GM19328 (cell line): Measurements from ENCODE around the gene CCDC154.
"Not testable (repeated sequence)": the region's sequence is repeated elsewhere in the genome, so short reads cannot be mapped to it uniquely, and the experiment has no call there.

ENCODE experiments used
- ATAC-seq: cut with Tn5 transposase; IDR thresholded peaks from one replicate; pipeline ENCODE4 v1.9.1; 2021; ENCODE audit warnings: mild to moderate bottlenecking, moderate library complexity; ENCODE audit not compliant: unreplicated experiment

CCDC154 gene

GRCh38 chr16:1443980-1444729 is at the start of gene CCDC154:
CCDC154 (minus strand) TSS chr16:1444556; CDS start chr16:1444322, 234 bp downstream.
- ATAC-seq, result no peak

GRCh38 chr16:1493746-1494094 is 49.4 kb upstream of the CCDC154 start:
- no peak for ATAC-seq

GRCh38 chr16:1492923-1493745 is 48.8 kb upstream of the CCDC154 start, which contains the start of gene TELO2:
TELO2 (plus strand) TSS chr16:1493360; CDS start chr16:1494282, 922 bp downstream.
- peak; percentile 59 for ATAC-seq

GRCh38 chr16:1492082-1492922 is 47.9 kb upstream of the CCDC154 start:
- no peak for ATAC-seq

GRCh38 chr16:1491327-1491726 is 47.0 kb upstream of the CCDC154 start:
- no peak for ATAC-seq

- no peak for ATAC-seq
Observed at GRCh38 chr16:1489077-1489476, 44.7 kb upstream of the CCDC154 start.

GRCh38 chr16:1488619-1489018 is 44.3 kb upstream of the CCDC154 start, which contains the start of gene PTX4:
PTX4 (minus strand) TSS chr16:1488944; CDS start chr16:1488909, 35 bp downstream.
- no peak for ATAC-seq

GRCh38 chr16:1488054-1488601 is 43.8 kb upstream of the CCDC154 start:
- no peak for ATAC-seq

- no peak for ATAC-seq
Observed at GRCh38 chr16:1487395-1488053, 43.2 kb upstream of the CCDC154 start.

GRCh38 chr16:1486551-1487390 is 42.4 kb upstream of the CCDC154 start:
- ATAC-seq, result no peak

- no peak for ATAC-seq
Observed at GRCh38 chr16:1485847-1486496, 41.6 kb upstream of the CCDC154 start.

- no peak for ATAC-seq
Observed at GRCh38 chr16:1481906-1482835, 37.8 kb upstream of the CCDC154 start.

GRCh38 chr16:1478937-1479336 is 34.6 kb upstream of the CCDC154 start:
- not testable (repeated sequence) for ATAC-seq

- no peak for ATAC-seq
Observed at GRCh38 chr16:1477033-1477432, 32.7 kb upstream of the CCDC154 start.

GRCh38 chr16:1475552-1476114 is 31.3 kb upstream of the CCDC154 start:
- ATAC-seq, result no peak

GRCh38 chr16:1474796-1475551 is 30.6 kb upstream of the CCDC154 start, which contains the start of gene CLCN7:
CLCN7 (minus strand) TSS chr16:1475028; CDS start chr16:1474974, 54 bp downstream.
- ATAC-seq, result peak; percentile 90
